Measurements from ENCODE around the gene HS3ST5. TPM values are rescaled to one million over a fixed set of nuclear protein-coding genes. Genes with fewer than 3 reads are reported as not detected.

Gene HS3ST5
- polyA plus RNA-seq, 1 donor (not counting 4 experiments of a cell fraction or from before 2014, with no cell fraction given), result not detected

DNA sequence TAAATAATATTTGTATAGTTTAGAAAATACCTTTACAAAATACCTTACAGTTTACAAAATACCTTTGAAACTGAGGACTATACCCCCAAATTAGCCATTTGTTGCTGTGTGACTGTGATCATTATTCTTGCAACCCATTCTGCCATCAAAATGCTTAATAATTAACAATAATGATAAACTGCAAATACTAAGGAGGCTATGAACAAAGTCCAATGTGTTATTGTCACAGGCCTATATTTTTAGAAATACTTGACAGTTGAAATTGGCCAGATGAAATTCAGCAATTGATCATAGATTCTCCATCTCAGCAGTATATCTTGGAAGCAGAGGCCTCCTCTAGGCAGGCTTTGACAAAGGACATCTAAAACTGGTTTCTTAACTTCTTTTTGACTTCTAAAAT is 178.6 kb downstream of the HS3ST5 start:
- dilution Hi-C loops (cut with MboI; ENCODE audit: extremely low pct_ligation_motif_present, low sequenced_read_pairs), result no loop called here
- Histone ChIP-seq H3K36me3 (ENCODE audit: control insufficient read depth in 2 of 2, extremely low read depth in 1 of 2, insufficient read depth in 2 of 2, low read length in 2 of 2) (no peaks in the 10 kb centered on the region), H3K9me1 (ENCODE audit: control insufficient read depth, extremely low read depth, insufficient read depth, low read length) (no peaks in the 10 kb centered on the region), H2AFZ (ENCODE audit: control insufficient read depth, low read length) (no peak overlapping the region), H3K9me3 (ENCODE audit: control insufficient read depth, low read depth, low read length) (no peaks in the 10 kb centered on the region), H3K27me3 (ENCODE audit: control insufficient read depth, extremely low read depth, insufficient read depth, low read length) (no peaks in the 10 kb centered on the region), H3K4me1 (ENCODE audit: control insufficient read depth, extremely low read depth, insufficient read depth, low read length) (no peaks in the 10 kb centered on the region), H3K9ac (ENCODE audit: control insufficient read depth, extremely low read depth, insufficient read depth, low read length) (no peak overlapping the region), H4K20me1 (ENCODE audit: control insufficient read depth, extremely low read depth, insufficient read depth, low read length) (no peaks in the 10 kb centered on the region), H3K27ac (ENCODE audit: control insufficient read depth, insufficient read depth, low read length) (no peak overlapping the region), H3K4me2 (ENCODE audit: control insufficient read depth, extremely low read depth, insufficient read depth, low read depth, low read length) (no peak overlapping the region), H3K4me3 (ENCODE audit: control insufficient read depth in 2 of 3, extremely low read depth in 1 of 3, insufficient read depth in 2 of 3, low read depth in 1 of 3, low read length in 3 of 3) (no peak overlapping the region), H3K79me2 (ENCODE audit: control insufficient read depth, insufficient read depth, low read length) (no peaks in the 10 kb centered on the region)
- no peak for FAIRE-seq
- TF ChIP-seq, protein P1, sequence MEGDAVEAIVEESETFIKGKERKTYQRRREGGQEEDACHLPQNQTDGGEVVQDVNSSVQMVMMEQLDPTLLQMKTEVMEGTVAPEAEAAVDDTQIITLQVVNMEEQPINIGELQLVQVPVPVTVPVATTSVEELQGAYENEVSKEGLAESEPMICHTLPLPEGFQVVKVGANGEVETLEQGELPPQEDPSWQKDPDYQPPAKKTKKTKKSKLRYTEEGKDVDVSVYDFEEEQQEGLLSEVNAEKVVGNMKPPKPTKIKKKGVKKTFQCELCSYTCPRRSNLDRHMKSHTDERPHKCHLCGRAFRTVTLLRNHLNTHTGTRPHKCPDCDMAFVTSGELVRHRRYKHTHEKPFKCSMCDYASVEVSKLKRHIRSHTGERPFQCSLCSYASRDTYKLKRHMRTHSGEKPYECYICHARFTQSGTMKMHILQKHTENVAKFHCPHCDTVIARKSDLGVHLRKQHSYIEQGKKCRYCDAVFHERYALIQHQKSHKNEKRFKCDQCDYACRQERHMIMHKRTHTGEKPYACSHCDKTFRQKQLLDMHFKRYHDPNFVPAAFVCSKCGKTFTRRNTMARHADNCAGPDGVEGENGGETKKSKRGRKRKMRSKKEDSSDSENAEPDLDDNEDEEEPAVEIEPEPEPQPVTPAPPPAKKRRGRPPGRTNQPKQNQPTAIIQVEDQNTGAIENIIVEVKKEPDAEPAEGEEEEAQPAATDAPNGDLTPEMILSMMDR (optimal IDR thresholded peaks at IDR 0.05 in 1 of 3, IDR thresholded peaks at IDR 0.05 in 1 of 3, conservative IDR thresholded peaks at IDR 0.05 in 1 of 3; ENCODE audit: extremely low read depth in 1 of 3, insufficient read depth in 2 of 3, low read length in 3 of 3), result no peak
- TF ChIP-seq EZH2 (IDR thresholded peaks at IDR 0.05; ENCODE audit: low read length), result no peak
- no peak for DNase-seq (ENCODE audit: low read depth, low spot score)

DNA sequence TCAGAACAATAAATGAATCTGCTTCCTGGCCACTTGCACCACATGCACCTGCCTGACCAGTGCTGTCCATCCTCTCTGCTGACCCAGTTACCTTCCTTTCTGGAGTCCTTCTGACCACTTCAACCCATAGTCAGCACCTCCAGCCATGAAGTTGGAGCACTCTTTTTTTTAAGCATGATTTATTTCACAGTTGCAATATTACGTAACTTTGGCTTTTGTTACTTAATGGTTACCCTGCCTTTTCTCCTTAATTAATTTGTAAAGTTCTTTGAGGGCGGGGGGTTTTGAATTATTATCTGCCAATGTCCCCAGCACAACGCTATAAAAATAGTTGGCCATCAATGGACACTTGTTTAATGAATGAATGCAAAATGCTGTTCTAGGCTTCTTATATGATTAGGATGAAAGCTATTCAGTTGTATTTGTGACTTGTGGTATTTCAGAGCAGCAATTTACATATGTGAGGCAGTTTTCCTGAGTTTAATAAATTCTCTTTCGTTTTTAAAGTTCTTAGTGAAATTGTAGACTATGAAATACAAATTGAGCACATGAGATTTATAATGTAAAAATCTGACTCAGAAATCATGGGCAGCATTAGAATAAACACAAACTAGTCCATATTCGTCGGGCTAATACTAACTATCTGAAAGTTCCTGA is 180.0 kb downstream of the HS3ST5 start:
- dilution Hi-C loops (cut with MboI; ENCODE audit: extremely low pct_ligation_motif_present, low sequenced_read_pairs), result no loop called here
- FAIRE-seq, result no peak
- H3K27ac ChIP-seq (ENCODE audit: control insufficient read depth, insufficient read depth, low read length), result no peak overlapping the region

More for the DNA sequence above, 180.0 kb downstream of the HS3ST5 start:
- no peak overlapping the region for H2AFZ ChIP-seq (ENCODE audit: control insufficient read depth, low read length)
- no peak overlapping the region for H3K4me3 ChIP-seq (ENCODE audit: control insufficient read depth in 2 of 3, extremely low read depth in 1 of 3, insufficient read depth in 2 of 3, low read depth in 1 of 3, low read length in 3 of 3)
- H3K4me2 ChIP-seq (ENCODE audit: control insufficient read depth, extremely low read depth, insufficient read depth, low read depth, low read length), result no peak overlapping the region
- no peak for DNase-seq (ENCODE audit: low read depth, low spot score)
- TF ChIP-seq EZH2 (IDR thresholded peaks at IDR 0.05; ENCODE audit: low read length), result no peak
- TF ChIP-seq, protein P1 (optimal IDR thresholded peaks at IDR 0.05 in 1 of 3, IDR thresholded peaks at IDR 0.05 in 1 of 3, conservative IDR thresholded peaks at IDR 0.05 in 1 of 3; ENCODE audit: extremely low read depth in 1 of 3, insufficient read depth in 2 of 3, low read length in 3 of 3), result no peak
- H3K4me1 ChIP-seq (ENCODE audit: control insufficient read depth, extremely low read depth, insufficient read depth, low read length), result no peaks in the 10 kb centered on the region
- H3K9ac ChIP-seq (ENCODE audit: control insufficient read depth, extremely low read depth, insufficient read depth, low read length), result no peak overlapping the region
- H4K20me1 ChIP-seq (ENCODE audit: control insufficient read depth, extremely low read depth, insufficient read depth, low read length), result no peaks in the 10 kb centered on the region
- no peaks in the 10 kb centered on the region for H3K36me3 ChIP-seq (ENCODE audit: control insufficient read depth in 2 of 2, extremely low read depth in 1 of 2, insufficient read depth in 2 of 2, low read length in 2 of 2)
- no peaks in the 10 kb centered on the region for H3K27me3 ChIP-seq (ENCODE audit: control insufficient read depth, extremely low read depth, insufficient read depth, low read length)
- H3K79me2 ChIP-seq (ENCODE audit: control insufficient read depth, insufficient read depth, low read length), result no peaks in the 10 kb centered on the region
- no peaks in the 10 kb centered on the region for H3K9me3 ChIP-seq (ENCODE audit: control insufficient read depth, low read depth, low read length)
- H3K9me1 ChIP-seq (ENCODE audit: control insufficient read depth, extremely low read depth, insufficient read depth, low read length), result no peaks in the 10 kb centered on the region
